Neural progenitor cell (in vitro differentiated cells): ENCODE measurements around the gene NTRK1. TPM values are rescaled to one million over a fixed set of nuclear protein-coding genes. Genes with fewer than 3 reads are reported as not detected.

Experiments used
- DNase-seq: peaks from one replicate; pipeline ENCODE4 v3.0.0-alpha.2; 2016; ENCODE audit warnings: low spot score
- H2AFZ ChIP-seq: fragments of 200-600 bp; sonication (generic); replicated peaks from 2 replicates; pipeline ENCODE4 v1.6.1; 2016; ENCODE audit warnings: antibody characterized with exemption
- H3F3A ChIP-seq: fragments of 200-600 bp; sonication (generic); 2 replicates; pipeline ENCODE4 v1.6.1; 2016; ENCODE audit warnings: antibody characterized with exemption, low read depth
- H3K27ac ChIP-seq: fragments of 200-600 bp; sonication (generic); 2 replicates; pipeline ENCODE4 v1.5.1; 2016; ENCODE audit warnings: mild to moderate bottlenecking
- H3K27me3 ChIP-seq: fragments of 200-600 bp; sonication (generic); 2 replicates; pipeline ENCODE4 v1.6.1; 2016; ENCODE audit warnings: mild to moderate bottlenecking, moderate library complexity
- H3K36me3 ChIP-seq: fragments of 200-600 bp; sonication (generic); 2 replicates; pipeline ENCODE4 v1.5.1; 2016
- H3K4me1 ChIP-seq: fragments of 200-600 bp; sonication (generic); 2 replicates; pipeline ENCODE4 v1.6.1; 2016; ENCODE audit warnings: mixed run types
- H3K4me2 ChIP-seq: fragments of 200-600 bp; sonication (generic); 2 replicates; pipeline ENCODE4 v1.6.1; 2016
- H3K4me3 ChIP-seq: fragments of 200-600 bp; sonication (generic); 2 replicates; pipeline ENCODE4 v1.5.1; 2016
- H3K79me2 ChIP-seq: fragments of 200-600 bp; sonication (generic); 2 replicates; pipeline ENCODE4 v1.6.1; 2016; ENCODE audit warnings: low read depth
- H3K9ac ChIP-seq: fragments of 200-600 bp; sonication (generic); 2 replicates; pipeline ENCODE4 v1.6.1; 2016
- H3K9me3 ChIP-seq: fragments of 200-600 bp; sonication (generic); 2 replicates; pipeline ENCODE4 v1.5.1; 2016; ENCODE audit warnings: low read depth
- H4K20me1 ChIP-seq: fragments of 200-600 bp; sonication (generic); 2 replicates; pipeline ENCODE4 v1.6.1; 2016; ENCODE audit warnings: low read depth
- H3K27ac Mint-ChIP-seq: 3 replicates; pipeline ENCODE4 v1.8.0; 2021; ENCODE audit warnings: mixed read lengths
- H3K27me3 Mint-ChIP-seq: 2 replicates; pipeline ENCODE4 v1.8.0; 2022; ENCODE audit warnings: low read depth, mild to moderate bottlenecking, inconsistent platforms, moderate library complexity, mixed read lengths; ENCODE audit not compliant: insufficient read depth
- H3K36me3 Mint-ChIP-seq: 3 replicates; pipeline ENCODE4 v1.8.0; 2021; ENCODE audit warnings: mixed read lengths
- H3K4me1 Mint-ChIP-seq: 3 replicates; pipeline ENCODE4 v1.8.0; 2021; ENCODE audit warnings: mixed read lengths
- H3K4me3 Mint-ChIP-seq: 3 replicates; pipeline ENCODE4 v1.8.0; 2021; ENCODE audit warnings: mild to moderate bottlenecking, moderate library complexity, mixed read lengths
- H3K9me3 Mint-ChIP-seq: 3 replicates; pipeline ENCODE4 v1.8.0; 2020; ENCODE audit warnings: mixed read lengths
- CTCF ChIP-seq: fragments of 200-600 bp; sonication (generic); IDR thresholded peaks from 2 replicates; pipeline ENCODE4 v1.5.1; 2017; ENCODE audit warnings: antibody characterized with exemption, mild to moderate bottlenecking
- EZH2 ChIP-seq: fragments of 200-600 bp; sonication (generic); IDR thresholded peaks from 2 replicates; pipeline ENCODE4 v1.6.1; 2017; ENCODE audit warnings: antibody characterized with exemption, mild to moderate bottlenecking, moderate library complexity
- EZH2phosphoT487 ChIP-seq: fragments of 200-600 bp; sonication (generic); IDR thresholded peaks from 2 replicates; pipeline ENCODE4 v1.6.1; 2017; ENCODE audit warnings: antibody characterized with exemption
- total RNA-seq: library from RNA; depleted of rRNA; stranded (reverse); fragments of >200 nt; gene quantifications from 2 replicates; pipeline ENCODE4 v1.2.3, GENCODE V29; 2015; ENCODE audit warnings: low replicate concordance

The NTRK1 gene
- total RNA-seq, 1 donor from 2014 or later: not detected

- Histone ChIP-seq H3K27me3 (peaks cover 40% of the 10 kb centered on the region), H3K27ac (no peak overlapping the region), H4K20me1 (no peaks in the 10 kb centered on the region), H3K9ac (no peak overlapping the region), H3K79me2 (no peaks in the 10 kb centered on the region), H3K4me3 (no peak overlapping the region), H2AFZ (no peak overlapping the region), H3F3A (no peaks in the 10 kb centered on the region), H3K4me2 (no peak overlapping the region), H3K4me1 (no peaks in the 10 kb centered on the region), H3K9me3 (no peaks in the 10 kb centered on the region), H3K36me3 (no peaks in the 10 kb centered on the region)
- Mint-ChIP-seq H3K27me3 (peaks cover 6% of the 10 kb centered on the region), H3K9me3 (no peaks in the 10 kb centered on the region), H3K4me1 (no peaks in the 10 kb centered on the region), H3K36me3 (no peaks in the 10 kb centered on the region), H3K4me3 (no peak overlapping the region), H3K27ac (no peak overlapping the region)
- no peak for DNase-seq
- TF ChIP-seq EZH2phosphoT487: no peak
- TF ChIP-seq CTCF: no peak
- TF ChIP-seq EZH2: no peak
Measured at GRCh38 chr1:156821801-156822200, 38.9 kb upstream of the NTRK1 start.

DNA sequence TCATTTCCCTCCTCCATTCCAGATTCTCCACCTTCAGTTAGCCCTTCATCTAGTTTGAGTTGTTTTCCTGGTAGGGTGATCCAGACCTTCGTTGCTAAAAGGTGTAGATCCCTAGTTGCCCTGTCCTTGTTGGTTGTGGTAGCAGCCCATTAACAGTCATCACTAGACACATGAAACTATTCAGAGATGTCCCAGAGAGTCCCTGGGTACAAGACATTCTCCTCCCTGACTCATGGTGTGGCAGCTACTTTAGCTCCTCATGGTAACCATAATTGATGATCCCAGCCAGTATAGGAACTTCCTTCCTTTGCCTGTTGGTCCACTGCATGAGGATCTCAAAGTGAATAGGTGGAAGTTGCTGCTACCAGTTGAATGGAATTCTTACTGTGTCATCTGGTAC lies 38.0 kb upstream of the NTRK1 start:
- peaks cover 11% of the 10 kb centered on the region for H3K27me3 Mint-ChIP-seq
- H3K4me2 ChIP-seq: no peak overlapping the region
- H3K36me3 ChIP-seq: no peaks in the 10 kb centered on the region

GRCh38 chr1:156823210-156823790 lies 37.4 kb upstream of the NTRK1 start:
- Histone ChIP-seq H3K4me2 (no peak overlapping the region), H3K4me3 (no peak overlapping the region), H3K9ac (no peak overlapping the region), H3K9me3 (no peaks in the 10 kb centered on the region), H2AFZ (no peak overlapping the region), H3K79me2 (no peaks in the 10 kb centered on the region), H3K27ac (no peak overlapping the region), H3K36me3 (no peaks in the 10 kb centered on the region), H3K4me1 (no peaks in the 10 kb centered on the region), H3F3A (no peaks in the 10 kb centered on the region), H3K27me3 (peaks cover 40% of the 10 kb centered on the region), H4K20me1 (no peaks in the 10 kb centered on the region)
- Mint-ChIP-seq H3K4me3 (no peak overlapping the region), H3K4me1 (no peaks in the 10 kb centered on the region), H3K27ac (no peak overlapping the region), H3K9me3 (no peaks in the 10 kb centered on the region), H3K36me3 (no peaks in the 10 kb centered on the region), H3K27me3 (peaks cover 11% of the 10 kb centered on the region)
- no peak for DNase-seq
- TF ChIP-seq CTCF: no peak
- no peak for TF ChIP-seq EZH2
- no peak for TF ChIP-seq EZH2phosphoT487

More for the DNA sequence above, 38.0 kb upstream of the NTRK1 start:
- H3K27ac Mint-ChIP-seq: no peak overlapping the region
- no peak for DNase-seq
- Histone ChIP-seq H4K20me1 (no peaks in the 10 kb centered on the region), H3K4me3 (no peak overlapping the region), H3K27me3 (peaks cover 40% of the 10 kb centered on the region), H3F3A (no peaks in the 10 kb centered on the region), H3K27ac (no peak overlapping the region), H3K79me2 (no peaks in the 10 kb centered on the region), H3K9me3 (no peaks in the 10 kb centered on the region), H3K9ac (no peak overlapping the region), H3K4me1 (no peaks in the 10 kb centered on the region), H2AFZ (no peak overlapping the region)
- H3K36me3 Mint-ChIP-seq: no peaks in the 10 kb centered on the region
- no peaks in the 10 kb centered on the region for H3K9me3 Mint-ChIP-seq
- no peaks in the 10 kb centered on the region for H3K4me1 Mint-ChIP-seq
- TF ChIP-seq CTCF: no peak
- TF ChIP-seq EZH2: no peak
- TF ChIP-seq EZH2phosphoT487: no peak
- no peak overlapping the region for H3K4me3 Mint-ChIP-seq
